Measurements from ENCODE around the gene NHERF2. TPM values are rescaled to one million over a fixed set of nuclear protein-coding genes. Genes with fewer than 3 reads are reported as not detected.
"Not testable (repeated sequence)": the region's sequence is repeated elsewhere in the genome, so short reads cannot be mapped to it uniquely, and the experiment has no call there.

NHERF2 gene
- total RNA-seq, 1 donor from 2014 or later: 1.8 TPM

GRCh38 chr16:2031081-2031577 lies 4.4 kb downstream of the NHERF2 start:
- Mint-ChIP-seq H3K9me3 (no peaks in the 10 kb centered on the region), H3K4me1 (no peaks in the 10 kb centered on the region), H3K27me3 (peaks cover 18% of the 10 kb centered on the region), H3K27ac (no peak overlapping the region), H3K4me3 (no peak overlapping the region), H3K36me3 (ENCODE audit: low read depth) (no peaks in the 10 kb centered on the region)
- no peak for DNase-seq
- intact Hi-C loops (cut with micrococcal nuclease): no loop called here

- Mint-ChIP-seq H3K27ac (no peak overlapping the region), H3K36me3 (ENCODE audit: low read depth) (no peaks in the 10 kb centered on the region), H3K9me3 (no peaks in the 10 kb centered on the region)
Observed at GRCh38 chr16:2032285-2033056, 5.8 kb downstream of the NHERF2 start.

GRCh38 chr16:2033057-2033908 lies 6.6 kb downstream of the NHERF2 start:
- Mint-ChIP-seq H3K36me3 (ENCODE audit: low read depth) (no peaks in the 10 kb centered on the region), H3K4me1 (no peaks in the 10 kb centered on the region), H3K27ac (no peak overlapping the region), H3K9me3 (no peaks in the 10 kb centered on the region), H3K4me3 (no peak overlapping the region), H3K27me3 (peaks cover 7% of the 10 kb centered on the region)
- intact Hi-C loops (cut with micrococcal nuclease): no loop called here
- no peak for DNase-seq

More at GRCh38 chr16:2032285-2033056, 5.8 kb downstream of the NHERF2 start:
- Mint-ChIP-seq H3K4me1 (no peaks in the 10 kb centered on the region), H3K4me3 (no peak overlapping the region), H3K27me3 (peaks cover 16% of the 10 kb centered on the region)
- no peak for DNase-seq
- intact Hi-C loops (cut with micrococcal nuclease): no loop called here

- not testable (repeated sequence) for H3K4me1 Mint-ChIP-seq
Observed at GRCh38 chr16:2033909-2034695, 7.4 kb downstream of the NHERF2 start.

GRCh38 chr16:2034696-2035430 lies 8.2 kb downstream of the NHERF2 start:
- Mint-ChIP-seq H3K4me3 (no peak overlapping the region), H3K4me1 (no peaks in the 10 kb centered on the region), H3K36me3 (ENCODE audit: low read depth) (no peaks in the 10 kb centered on the region), H3K9me3 (no peaks in the 10 kb centered on the region), H3K27ac (no peak overlapping the region), H3K27me3 (no peaks in the 10 kb centered on the region)
- intact Hi-C loops (cut with micrococcal nuclease): no loop called here
- DNase-seq: no peak

More at GRCh38 chr16:2033909-2034695, 7.4 kb downstream of the NHERF2 start:
- H3K36me3 Mint-ChIP-seq (ENCODE audit: low read depth); intact Hi-C loops (cut with micrococcal nuclease); DNase-seq; H3K4me3 Mint-ChIP-seq; H3K27ac Mint-ChIP-seq; H3K27me3 Mint-ChIP-seq; H3K9me3 Mint-ChIP-seq: not testable (repeated sequence)

- no peaks in the 10 kb centered on the region for H3K27me3 Mint-ChIP-seq
- DNase-seq: no peak
- no peaks in the 10 kb centered on the region for H3K36me3 Mint-ChIP-seq (ENCODE audit: low read depth)
- intact Hi-C loops (cut with micrococcal nuclease): no loop called here
- H3K4me1 Mint-ChIP-seq: no peaks in the 10 kb centered on the region
- H3K9me3 Mint-ChIP-seq: no peaks in the 10 kb centered on the region
- no peak overlapping the region for H3K27ac Mint-ChIP-seq
- H3K4me3 Mint-ChIP-seq: no peak overlapping the region
Observed at GRCh38 chr16:2035431-2036199, 8.9 kb downstream of the NHERF2 start.

- Mint-ChIP-seq H3K4me1 (no peaks in the 10 kb centered on the region), H3K4me3 (no peak overlapping the region), H3K27ac (no peak overlapping the region), H3K9me3 (no peaks in the 10 kb centered on the region), H3K36me3 (ENCODE audit: low read depth) (no peaks in the 10 kb centered on the region), H3K27me3 (no peaks in the 10 kb centered on the region)
- DNase-seq: no peak
- intact Hi-C loops (cut with micrococcal nuclease): no loop called here
Observed at GRCh38 chr16:2036200-2036966, 9.7 kb downstream of the NHERF2 start.

GRCh38 chr16:2037115-2037514 lies 10.4 kb downstream of the NHERF2 start:
- intact Hi-C loops (cut with micrococcal nuclease): no loop called here
- H3K36me3 Mint-ChIP-seq (ENCODE audit: low read depth): no peaks in the 10 kb centered on the region
- no peak for DNase-seq
- H3K9me3 Mint-ChIP-seq: no peaks in the 10 kb centered on the region
- no peaks in the 10 kb centered on the region for H3K27me3 Mint-ChIP-seq
- H3K4me1 Mint-ChIP-seq: no peaks in the 10 kb centered on the region
- H3K27ac Mint-ChIP-seq: no peak overlapping the region
- no peak overlapping the region for H3K4me3 Mint-ChIP-seq

GRCh38 chr16:2037647-2038381 lies 11.1 kb downstream of the NHERF2 start:
- DNase-seq: no peak
- intact Hi-C loops (cut with micrococcal nuclease): no loop called here
- Mint-ChIP-seq H3K27me3 (no peaks in the 10 kb centered on the region), H3K36me3 (ENCODE audit: low read depth) (no peaks in the 10 kb centered on the region), H3K27ac (no peak overlapping the region), H3K4me1 (no peaks in the 10 kb centered on the region), H3K9me3 (no peaks in the 10 kb centered on the region), H3K4me3 (no peak overlapping the region)

- Mint-ChIP-seq H3K9me3 (no peaks in the 10 kb centered on the region), H3K4me1 (no peaks in the 10 kb centered on the region), H3K36me3 (ENCODE audit: low read depth) (peaks cover 2% of the 10 kb centered on the region), H3K27ac (no peak overlapping the region), H3K27me3 (no peaks in the 10 kb centered on the region), H3K4me3 (no peak overlapping the region)
- DNase-seq: no peak
- intact Hi-C loops (cut with micrococcal nuclease): no loop called here
Observed at GRCh38 chr16:2038382-2039231, 11.9 kb downstream of the NHERF2 start.

Measured in activated CD4-positive, alpha-beta T cell treated with anti-CD3 and anti-CD28 coated beads, Interleukin-2, amount 10 ng/mL, durations not matched to agents 24 days and 14 days (primary cell).